Erythroblast (primary cell): ENCODE results near the gene ENDOU.

Experiments used
- GATA1 ChIP-seq: IDR thresholded peaks from 2 replicates; pipeline ENCODE4 v1.6.1; 2011; ENCODE audit warnings: low read depth, mild to moderate bottlenecking, control low read depth, low read length, moderate library complexity
- POLR2A ChIP-seq: IDR thresholded peaks from 2 replicates; pipeline ENCODE4 v1.6.1; 2011; ENCODE audit warnings: mild to moderate bottlenecking, low read length

DNA sequence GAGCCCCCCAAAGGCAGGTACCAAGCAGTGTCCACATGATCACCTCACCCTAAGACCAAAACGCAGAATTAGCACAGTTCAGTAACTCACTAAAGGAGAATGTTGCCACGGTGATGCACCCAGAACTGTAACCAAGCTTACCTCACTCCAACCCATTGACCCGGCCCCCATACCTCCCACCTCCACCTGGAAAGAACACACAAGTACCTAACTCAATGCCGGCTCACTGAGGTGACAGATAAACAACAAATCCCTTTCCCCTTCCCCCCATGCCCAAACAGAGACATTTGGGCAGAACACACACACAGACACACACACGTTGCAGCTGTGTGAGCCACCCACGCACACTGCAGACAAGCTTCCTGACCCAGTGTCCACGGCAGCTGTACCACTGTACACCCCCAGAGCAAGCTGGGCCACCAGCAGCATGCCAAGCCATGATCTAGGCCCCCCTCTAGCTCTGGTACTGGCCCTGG, 32.1 kb upstream of the ENDOU start:
- TF ChIP-seq POLR2A (no peak), GATA1 (no peak)
